Measurements from ENCODE around the gene SLC23A2. TPM values are rescaled to one million over a fixed set of nuclear protein-coding genes. Genes with fewer than 3 reads are reported as not detected.

SLC23A2 gene
- polyA plus RNA-seq, 1 donor from 2014 or later, result 38.3 TPM

GRCh38 chr20:4855097-4855496 is 146.2 kb downstream of the SLC23A2 start:
- Histone ChIP-seq H3F3A (ENCODE audit: insufficient read depth, low read length, poor library complexity, severe bottlenecking) (no peaks in the 10 kb centered on the region), H3K9me3 (ENCODE audit: low read length) (no peaks in the 10 kb centered on the region), H2AFZ (ENCODE audit: low read depth, low read length) (no peak overlapping the region), H3K4me2 (ENCODE audit: low read length) (no peak overlapping the region), H3K4me3 (ENCODE audit: low read length) (no peak overlapping the region), H3K27me3 (ENCODE audit: insufficient read depth, low read depth, low read length) (no peaks in the 10 kb centered on the region), H3K9ac (ENCODE audit: low read length) (no peak overlapping the region), H3K9me2 (ENCODE audit: insufficient read depth, low read length) (no peaks in the 10 kb centered on the region), H3K79me2 (replicated peaks; ENCODE audit: insufficient read depth, low read length) (no peaks in the 10 kb centered on the region), H3K36me3 (ENCODE audit: insufficient read depth, low read length) (no peaks in the 10 kb centered on the region), H3K27ac (ENCODE audit: low read length) (no peak overlapping the region), H4K20me1 (ENCODE audit: insufficient read depth) (no peaks in the 10 kb centered on the region)
- TF ChIP-seq TAF1 (IDR thresholded peaks at IDR 0.05; ENCODE audit: low read depth) (no peak), POLR2AphosphoS5 (IDR thresholded peaks at IDR 0.05) (no peak)

- Histone ChIP-seq H4K20me1 (ENCODE audit: insufficient read depth) (no peaks in the 10 kb centered on the region), H3F3A (ENCODE audit: insufficient read depth, low read length, poor library complexity, severe bottlenecking) (no peaks in the 10 kb centered on the region), H3K4me3 (ENCODE audit: low read length) (no peak overlapping the region), H3K79me2 (replicated peaks; ENCODE audit: insufficient read depth, low read length) (no peaks in the 10 kb centered on the region), H3K9me3 (ENCODE audit: low read length) (no peaks in the 10 kb centered on the region), H3K27me3 (ENCODE audit: insufficient read depth, low read depth, low read length) (no peaks in the 10 kb centered on the region), H3K4me2 (ENCODE audit: low read length) (no peak overlapping the region), H3K9me2 (ENCODE audit: insufficient read depth, low read length) (no peaks in the 10 kb centered on the region), H3K27ac (ENCODE audit: low read length) (no peak overlapping the region), H3K36me3 (ENCODE audit: insufficient read depth, low read length) (no peaks in the 10 kb centered on the region), H3K9ac (ENCODE audit: low read length) (no peak overlapping the region), H2AFZ (ENCODE audit: low read depth, low read length) (no peak overlapping the region)
- TF ChIP-seq TAF1 (IDR thresholded peaks at IDR 0.05; ENCODE audit: low read depth) (no peak), EZH2 (IDR thresholded peaks at IDR 0.05; ENCODE audit: borderline replicate concordance, insufficient read depth, low read length, poor library complexity, severe bottlenecking) (no peak), RAD21 (conservative IDR thresholded peaks at IDR 0.05) (no peak), SMC3 (conservative IDR thresholded peaks at IDR 0.05; ENCODE audit: poor library complexity) (no peak), CTCF (IDR thresholded peaks at IDR 0.05; ENCODE audit: poor library complexity, severe bottlenecking) (no peak), EP300 (conservative IDR thresholded peaks at IDR 0.05; ENCODE audit: poor library complexity, severe bottlenecking) (no peak), MXI1 (conservative IDR thresholded peaks at IDR 0.05; ENCODE audit: poor library complexity, severe bottlenecking) (no peak), REST (IDR thresholded peaks at IDR 0.05; ENCODE audit: borderline replicate concordance) (no peak), POLR2AphosphoS5 (IDR thresholded peaks at IDR 0.05) (no peak)
These were observed 146.8 kb downstream of the SLC23A2 start for GRCh38 chr20:4854561-4854901.

All from neural cell (in vitro differentiated cells).